ENCODE data around the gene ROPN1B. TPM values are rescaled to one million over a fixed set of nuclear protein-coding genes. Genes with fewer than 3 reads are reported as not detected.

ROPN1B gene
- total RNA-seq, 1 donor from 2014 or later = not detected

GRCh38 chr3:126025116-126025729, 56.2 kb downstream of the ROPN1B start:
- no peak for DNase-seq (ENCODE audit: low spot score)
- H3K4me1 Mint-ChIP-seq (ENCODE audit: unreplicated experiment) = no peaks in the 10 kb centered on the region

GRCh38 chr3:126025862-126026261, 56.9 kb downstream of the ROPN1B start:
- Mint-ChIP-seq H3K9me3 (ENCODE audit: unreplicated experiment) (peaks cover 9% of the 10 kb centered on the region), H3K36me3 (ENCODE audit: low read depth, unreplicated experiment) (peaks cover 42% of the 10 kb centered on the region), H3K27ac (ENCODE audit: unreplicated experiment) (no peak overlapping the region), H3K27me3 (ENCODE audit: unreplicated experiment) (peaks cover 10% of the 10 kb centered on the region), H3K4me3 (ENCODE audit: unreplicated experiment) (no peak overlapping the region), H3K4me1 (ENCODE audit: unreplicated experiment) (no peaks in the 10 kb centered on the region)
- no peak for DNase-seq (ENCODE audit: low spot score)
- no peak for TF ChIP-seq CTCF (IDR thresholded peaks at IDR 0.05; ENCODE audit: unreplicated experiment)

More at GRCh38 chr3:126025116-126025729, 56.2 kb downstream of the ROPN1B start:
- peaks cover 10% of the 10 kb centered on the region for H3K27me3 Mint-ChIP-seq (ENCODE audit: unreplicated experiment)
- H3K4me3 Mint-ChIP-seq (ENCODE audit: unreplicated experiment) = no peak overlapping the region
- peaks cover 9% of the 10 kb centered on the region for H3K9me3 Mint-ChIP-seq (ENCODE audit: unreplicated experiment)
- no peak for TF ChIP-seq CTCF (IDR thresholded peaks at IDR 0.05; ENCODE audit: unreplicated experiment)
- H3K36me3 Mint-ChIP-seq (ENCODE audit: low read depth, unreplicated experiment) = peaks cover 42% of the 10 kb centered on the region
- peak overlapping the region; percentile 24 for H3K27ac Mint-ChIP-seq (ENCODE audit: unreplicated experiment)

- H3K4me1 Mint-ChIP-seq (ENCODE audit: unreplicated experiment) = no peaks in the 10 kb centered on the region
- H3K27ac Mint-ChIP-seq (ENCODE audit: unreplicated experiment) = no peak overlapping the region
- peaks cover 9% of the 10 kb centered on the region for H3K9me3 Mint-ChIP-seq (ENCODE audit: unreplicated experiment)
- H3K27me3 Mint-ChIP-seq (ENCODE audit: unreplicated experiment) = peaks cover 9% of the 10 kb centered on the region
- DNase-seq (ENCODE audit: low spot score) = no peak
- peaks cover 38% of the 10 kb centered on the region for H3K36me3 Mint-ChIP-seq (ENCODE audit: low read depth, unreplicated experiment)
- H3K4me3 Mint-ChIP-seq (ENCODE audit: unreplicated experiment) = peak overlapping the region; percentile 43
- TF ChIP-seq CTCF (IDR thresholded peaks at IDR 0.05; ENCODE audit: unreplicated experiment) = no peak
These were observed 57.3 kb downstream of the ROPN1B start for GRCh38 chr3:126026277-126026751.

GRCh38 chr3:126026761-126027160, 57.8 kb downstream of the ROPN1B start:
- Mint-ChIP-seq H3K9me3 (ENCODE audit: unreplicated experiment) (peaks cover 9% of the 10 kb centered on the region), H3K4me3 (ENCODE audit: unreplicated experiment) (peak overlapping the region; percentile 43), H3K27me3 (ENCODE audit: unreplicated experiment) (peaks cover 9% of the 10 kb centered on the region), H3K36me3 (ENCODE audit: low read depth, unreplicated experiment) (peaks cover 40% of the 10 kb centered on the region), H3K4me1 (ENCODE audit: unreplicated experiment) (no peaks in the 10 kb centered on the region), H3K27ac (ENCODE audit: unreplicated experiment) (peak overlapping the region; percentile 80)
- no peak for DNase-seq (ENCODE audit: low spot score)
- no peak for TF ChIP-seq CTCF (IDR thresholded peaks at IDR 0.05; ENCODE audit: unreplicated experiment)

GRCh38 chr3:126028096-126028495, 59.1 kb downstream of the ROPN1B start:
- TF ChIP-seq CTCF (IDR thresholded peaks at IDR 0.05; ENCODE audit: unreplicated experiment) = no peak
- peak overlapping the region; percentile 80 for H3K4me3 Mint-ChIP-seq (ENCODE audit: unreplicated experiment)
- H3K27ac Mint-ChIP-seq (ENCODE audit: unreplicated experiment) = no peak overlapping the region
- H3K36me3 Mint-ChIP-seq (ENCODE audit: low read depth, unreplicated experiment) = peaks cover 43% of the 10 kb centered on the region
- peaks cover 9% of the 10 kb centered on the region for H3K27me3 Mint-ChIP-seq (ENCODE audit: unreplicated experiment)
- H3K4me1 Mint-ChIP-seq (ENCODE audit: unreplicated experiment) = no peaks in the 10 kb centered on the region
- H3K9me3 Mint-ChIP-seq (ENCODE audit: unreplicated experiment) = peaks cover 9% of the 10 kb centered on the region
- no peak for DNase-seq (ENCODE audit: low spot score)

Data from endothelial cell (in vitro differentiated cells).